Stomach (tissue), 9 donors: ENCODE data around the gene FBXL7. TPM values are rescaled to one million over a fixed set of nuclear protein-coding genes. Genes with fewer than 3 reads are reported as not detected.

Experiments used
- DNase-seq, 2 donors: peaks; one replicate each; pipeline versions ENCODE4 v3.0.0 to v3.0.0-alpha.2; 2013 to 2019
- H3K27ac ChIP-seq, 5 donors: fragments of 200-600 bp in 4 of 5; sonication (generic) in 4 of 5; one replicate each; pipeline ENCODE4 v1.5.1; 2013 to 2019; ENCODE audit warnings: mild to moderate bottlenecking in 1 of 5, moderate library complexity in 1 of 5
- H3K27me3 ChIP-seq, 3 donors: fragments of 200-600 bp; sonication (generic); one replicate each; pipeline ENCODE4 v1.5.1; 2017 to 2019; ENCODE audit warnings: mixed run types in 1 of 3
- H3K36me3 ChIP-seq, 4 donors: fragments of 200-600 bp; sonication (generic); 1 replicate in 3 of 4; 2 replicates in 1 of 4; pipeline ENCODE4 v1.5.1; 2016 to 2019
- H3K4me1 ChIP-seq, 4 donors: fragments of 200-600 bp; sonication (generic); one replicate each; pipeline ENCODE4 v1.5.1; 2016 to 2019
- H3K4me3 ChIP-seq, 4 donors: fragments of 200-600 bp; sonication (generic) in 3 of 4; one replicate each; pipeline ENCODE4 v1.5.1; 2016 to 2019; ENCODE audit warnings: mild to moderate bottlenecking in 1 of 4
- H3K9me3 ChIP-seq, 4 donors: fragments of 200-600 bp; sonication (generic); one replicate each; pipeline ENCODE4 v1.5.1; 2016 to 2019
- EP300 ChIP-seq: sonication (generic); formaldehyde crosslinking; IDR thresholded peaks from one replicate; pipeline ENCODE4 v1.6.1; 2017; ENCODE audit warnings: antibody characterized with exemption
- POLR2A ChIP-seq, 4 donors: fragments of 450-650 bp; IDR thresholded peaks; one replicate each; pipeline ENCODE4 v1.6.1; 2016; ENCODE audit warnings: antibody characterized with exemption in 4 of 4, control low read depth in 2 of 4, mild to moderate bottlenecking in 1 of 4, moderate library complexity in 1 of 4
- POLR2AphosphoS5 ChIP-seq, 3 donors: sonication (generic); formaldehyde crosslinking; IDR thresholded peaks; one replicate each; pipeline ENCODE4 v1.6.1; 2016; ENCODE audit warnings: antibody characterized with exemption in 3 of 3
- WGBS, 5 donors: extraction: QIAGEN DNeasy Blood & Tissue Kit in 3 of 5; methylation state at CpG; one replicate each; pipeline versions ENCODE4 v1.1.5 to v1.1.7; 2013 to 2018; 5-methylcytosine and 5-hydroxymethylcytosine counted together
- intact Hi-C: fragments of 100-400 bp; cut with DNase I; formaldehyde crosslinking; loops from one replicate; pipeline ENCODE4 v1.15.1; 2023; ENCODE audit warnings: low total_unique reads
- polyA plus RNA-seq, 3 donors: library from polyadenylated mRNA; stranded (reverse); fragments of 200-250 nt; gene quantifications; one replicate each; pipeline ENCODE4 v1.2.3, GENCODE V29; 2013
- total RNA-seq, 5 donors: library from RNA; depleted of rRNA; stranded (reverse); fragments of >200 nt; gene quantifications; one replicate each; pipeline versions ENCODE4 v1.1.0 to v1.2.3, GENCODE V29; 2014 to 2016
- TF ChIP-seq, protein P1 (sequence below), 7 experiments: fragments of 450-650 bp in 4 of 7; fragments of 200-600 bp in 3 of 7; sonication (generic) in 3 of 7; IDR thresholded peaks; one replicate each; pipeline ENCODE4 v1.5.1; 2016 to 2019; ENCODE audit warnings: antibody characterized with exemption in 7 of 7, control low read depth in 2 of 7, mild to moderate bottlenecking in 1 of 7
- donor health status: healthy with polysubstance abuse.
- donor health status: Bipolar disorder and iron deficiency.
- donor health status: healthy.

The FBXL7 gene
- total and polyA plus RNA-seq, 8 donors = 3.6 to 17.1 (median 6.8) TPM

DNA sequence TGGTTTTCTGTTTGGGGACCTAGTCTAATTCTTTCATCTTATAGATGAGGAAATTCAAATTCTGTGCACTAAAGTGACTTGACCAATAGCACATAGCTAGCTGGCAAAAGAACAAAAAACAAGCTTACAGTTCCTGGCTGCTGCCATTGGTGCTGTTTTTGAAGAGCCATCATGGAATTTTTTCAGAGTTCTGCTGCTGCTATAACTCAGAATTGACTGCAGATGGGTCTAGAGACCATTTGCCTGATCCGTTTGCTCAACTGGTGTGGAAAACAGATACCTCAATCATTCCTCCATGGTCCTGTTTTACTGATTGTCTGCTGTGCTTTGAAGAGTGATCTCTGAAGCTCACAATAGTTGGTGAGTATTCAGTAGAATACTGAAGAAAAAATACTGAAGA, 15.2 kb downstream of the FBXL7 start:
- TF ChIP-seq, protein P1, sequence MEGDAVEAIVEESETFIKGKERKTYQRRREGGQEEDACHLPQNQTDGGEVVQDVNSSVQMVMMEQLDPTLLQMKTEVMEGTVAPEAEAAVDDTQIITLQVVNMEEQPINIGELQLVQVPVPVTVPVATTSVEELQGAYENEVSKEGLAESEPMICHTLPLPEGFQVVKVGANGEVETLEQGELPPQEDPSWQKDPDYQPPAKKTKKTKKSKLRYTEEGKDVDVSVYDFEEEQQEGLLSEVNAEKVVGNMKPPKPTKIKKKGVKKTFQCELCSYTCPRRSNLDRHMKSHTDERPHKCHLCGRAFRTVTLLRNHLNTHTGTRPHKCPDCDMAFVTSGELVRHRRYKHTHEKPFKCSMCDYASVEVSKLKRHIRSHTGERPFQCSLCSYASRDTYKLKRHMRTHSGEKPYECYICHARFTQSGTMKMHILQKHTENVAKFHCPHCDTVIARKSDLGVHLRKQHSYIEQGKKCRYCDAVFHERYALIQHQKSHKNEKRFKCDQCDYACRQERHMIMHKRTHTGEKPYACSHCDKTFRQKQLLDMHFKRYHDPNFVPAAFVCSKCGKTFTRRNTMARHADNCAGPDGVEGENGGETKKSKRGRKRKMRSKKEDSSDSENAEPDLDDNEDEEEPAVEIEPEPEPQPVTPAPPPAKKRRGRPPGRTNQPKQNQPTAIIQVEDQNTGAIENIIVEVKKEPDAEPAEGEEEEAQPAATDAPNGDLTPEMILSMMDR (IDR thresholded peaks at IDR 0.05) = no peak
- TF ChIP-seq POLR2AphosphoS5 (IDR thresholded peaks at IDR 0.05) (no peak), EP300 (no peak), POLR2A (IDR thresholded peaks at IDR 0.05) (no peak)
- no peak for DNase-seq
- Histone ChIP-seq H3K4me3 (no peak overlapping the region), H3K9me3 (no peaks in the 10 kb centered on the region), H3K4me1 (peaks cover 0 to 15% (median 4%) of the 10 kb centered on the region in 4 donors), H3K27ac (no peak overlapping the region), H3K36me3 (no peaks in the 10 kb centered on the region), H3K27me3 (no peaks in the 10 kb centered on the region)
- WGBS, 5 donors = 65 to 81% (median 75%) methylated on average over 1 of the region's 1 CpG
- intact Hi-C loops = no loop called here

DNA sequence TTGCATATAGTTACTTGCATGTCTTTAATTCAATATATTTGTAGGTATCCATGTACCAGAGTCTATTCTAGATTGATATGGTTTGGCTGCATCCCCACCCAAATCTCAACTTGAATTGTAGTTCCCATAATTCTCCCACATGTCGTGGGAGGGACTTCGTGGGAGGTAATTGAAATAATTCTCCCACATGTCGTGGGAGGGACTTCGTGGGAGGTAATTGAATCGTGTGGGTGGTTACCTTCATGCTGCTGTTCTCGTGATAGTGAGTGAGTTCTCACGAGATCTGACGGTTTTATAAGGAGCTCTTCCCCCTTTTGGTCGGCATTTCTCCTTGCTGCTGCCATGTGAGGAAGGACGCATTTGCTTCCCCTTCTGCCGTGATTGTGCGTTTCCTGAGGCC, 16.5 kb downstream of the FBXL7 start:
- H3K27me3 ChIP-seq = no peaks in the 10 kb centered on the region
- TF ChIP-seq POLR2AphosphoS5 (IDR thresholded peaks at IDR 0.05) (no peak), EP300 (no peak), POLR2A (IDR thresholded peaks at IDR 0.05) (no peak)
- TF ChIP-seq, protein P1 (IDR thresholded peaks at IDR 0.05) = no peak
- intact Hi-C loops = no loop called here
- no peaks in the 10 kb centered on the region for H3K9me3 ChIP-seq
- H3K27ac ChIP-seq = no peak overlapping the region
- no peak overlapping the region for H3K4me3 ChIP-seq
- H3K4me1 ChIP-seq = peaks cover 0 to 21% (median 6%) of the 10 kb centered on the region in 4 donors
- no peak for DNase-seq
- 81 to 92% (median 88%) methylated on average over 12 of the region's 12 CpGs for WGBS, 5 donors
- no peaks in the 10 kb centered on the region for H3K36me3 ChIP-seq

DNA sequence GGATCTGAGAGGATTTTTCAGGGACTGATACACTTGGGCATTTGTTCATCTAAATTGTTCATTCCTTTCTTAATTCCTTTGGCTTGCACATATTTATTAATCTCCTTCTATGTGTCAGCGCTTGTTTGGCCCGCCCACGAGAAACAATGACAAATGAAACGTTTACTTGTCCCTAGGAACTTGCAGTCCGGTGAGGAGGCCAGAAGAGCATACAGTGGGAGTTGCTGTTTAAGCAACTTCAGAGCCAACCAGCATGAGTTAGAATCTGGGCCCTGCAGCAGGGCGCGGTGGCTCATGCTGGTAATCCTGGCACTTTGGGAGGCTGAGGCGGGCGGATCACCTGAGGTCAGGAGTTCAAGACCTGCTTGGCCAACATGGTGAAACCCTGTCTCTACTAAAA, 18.8 kb downstream of the FBXL7 start:
- Histone ChIP-seq H3K9me3 (no peaks in the 10 kb centered on the region), H3K27ac (peak overlapping the region in 1 of 5 donors; percentile 12), H3K36me3 (no peaks in the 10 kb centered on the region), H3K4me3 (no peak overlapping the region), H3K27me3 (no peaks in the 10 kb centered on the region), H3K4me1 (peaks cover 0 to 34% (median 11%) of the 10 kb centered on the region in 4 donors)
- DNase-seq = no peak
- 67 to 82% (median 76%) methylated on average over 9 of the region's 9 CpGs for WGBS, 5 donors
- intact Hi-C loops = no loop called here
- TF ChIP-seq POLR2AphosphoS5 (IDR thresholded peaks at IDR 0.05) = no peak
- no peak for TF ChIP-seq EP300
- TF ChIP-seq POLR2A (IDR thresholded peaks at IDR 0.05) = no peak
- TF ChIP-seq, protein P1 (IDR thresholded peaks at IDR 0.05) = no peak

DNA sequence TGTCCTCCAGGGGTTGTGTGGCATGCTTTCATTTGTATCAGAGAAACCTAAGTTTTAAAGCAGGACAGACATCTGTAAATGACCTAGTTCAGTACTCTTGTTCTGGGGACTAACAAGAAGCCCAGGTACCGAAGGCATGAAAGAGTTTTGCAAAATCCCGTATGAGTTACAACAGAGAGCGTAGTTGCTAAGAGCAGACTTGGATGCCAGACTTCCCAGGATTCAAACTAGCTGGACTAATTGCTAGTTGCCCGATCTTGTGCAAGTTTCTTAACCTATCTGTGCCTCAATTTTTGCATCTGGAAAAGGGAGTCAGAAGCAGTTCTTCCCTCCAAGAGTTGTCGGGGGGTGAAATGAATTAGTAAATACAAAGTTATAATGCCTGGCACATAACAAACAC, 20.9 kb downstream of the FBXL7 start:
- Histone ChIP-seq H3K27me3 (no peaks in the 10 kb centered on the region), H3K9me3 (no peaks in the 10 kb centered on the region), H3K36me3 (no peaks in the 10 kb centered on the region), H3K4me1 (peaks cover 0 to 23% (median 9%) of the 10 kb centered on the region in 4 donors), H3K4me3 (no peak overlapping the region), H3K27ac (no peak overlapping the region)
- WGBS, 5 donors = 74 to 87% (median 78%) methylated on average over 5 of the region's 5 CpGs
- intact Hi-C loops = no loop called here
- no peak for DNase-seq
- TF ChIP-seq EP300 (no peak), POLR2AphosphoS5 (IDR thresholded peaks at IDR 0.05) (no peak)
- TF ChIP-seq, protein P1 (IDR thresholded peaks at IDR 0.05) = no peak
